HEK293T (cell line): ENCODE results near the gene MOV10L1.

Source experiments
- ARNT ChIP-seq: fragments of 450-650 bp; IDR thresholded peaks from 2 replicates; pipeline ENCODE4 v1.6.1; 2017; ENCODE audit warnings: mild to moderate bottlenecking
- BHLHE40 ChIP-seq: fragments of 450-650 bp; IDR thresholded peaks from 2 replicates; pipeline ENCODE4 v1.6.1; 2016; ENCODE audit warnings: mild to moderate bottlenecking, moderate library complexity, borderline replicate concordance
- ELF4 ChIP-seq: fragments of 450-650 bp; IDR thresholded peaks from 2 replicates; pipeline ENCODE4 v1.6.1; 2017; ENCODE audit warnings: antibody characterized with exemption
- FOXA1 ChIP-seq: fragments of 450-650 bp; IDR thresholded peaks from 2 replicates; pipeline ENCODE4 v1.6.1; 2016; ENCODE audit warnings: mild to moderate bottlenecking
- FOXM1 ChIP-seq: fragments of 450-650 bp; IDR thresholded peaks from 2 replicates; pipeline ENCODE4 v1.6.1; 2017; ENCODE audit warnings: mild to moderate bottlenecking, borderline replicate concordance
- L3MBTL2 ChIP-seq: fragments of 450-650 bp; conservative IDR thresholded peaks from 2 replicates; pipeline ENCODE4 v1.6.1; 2016; ENCODE audit warnings: mild to moderate bottlenecking
- LEF1 ChIP-seq: fragments of 450-650 bp; IDR thresholded peaks from 2 replicates; pipeline ENCODE4 v1.6.1; 2017; ENCODE audit warnings: mild to moderate bottlenecking, borderline replicate concordance
- SP1 ChIP-seq: fragments of 450-650 bp; IDR thresholded peaks from 2 replicates; pipeline ENCODE4 v1.6.1; 2017
- SUZ12 ChIP-seq: fragments of 450-650 bp; IDR thresholded peaks from 2 replicates; pipeline ENCODE4 v1.6.1; 2016; ENCODE audit warnings: mild to moderate bottlenecking
- TARDBP ChIP-seq: fragments of 450-650 bp; IDR thresholded peaks from 2 replicates; pipeline ENCODE4 v1.6.1; 2016
- TF ChIP-seq, protein P1 (sequence below): fragments of 450-650 bp; IDR thresholded peaks from 2 replicates; pipeline ENCODE4 v1.6.1; 2016

DNA sequence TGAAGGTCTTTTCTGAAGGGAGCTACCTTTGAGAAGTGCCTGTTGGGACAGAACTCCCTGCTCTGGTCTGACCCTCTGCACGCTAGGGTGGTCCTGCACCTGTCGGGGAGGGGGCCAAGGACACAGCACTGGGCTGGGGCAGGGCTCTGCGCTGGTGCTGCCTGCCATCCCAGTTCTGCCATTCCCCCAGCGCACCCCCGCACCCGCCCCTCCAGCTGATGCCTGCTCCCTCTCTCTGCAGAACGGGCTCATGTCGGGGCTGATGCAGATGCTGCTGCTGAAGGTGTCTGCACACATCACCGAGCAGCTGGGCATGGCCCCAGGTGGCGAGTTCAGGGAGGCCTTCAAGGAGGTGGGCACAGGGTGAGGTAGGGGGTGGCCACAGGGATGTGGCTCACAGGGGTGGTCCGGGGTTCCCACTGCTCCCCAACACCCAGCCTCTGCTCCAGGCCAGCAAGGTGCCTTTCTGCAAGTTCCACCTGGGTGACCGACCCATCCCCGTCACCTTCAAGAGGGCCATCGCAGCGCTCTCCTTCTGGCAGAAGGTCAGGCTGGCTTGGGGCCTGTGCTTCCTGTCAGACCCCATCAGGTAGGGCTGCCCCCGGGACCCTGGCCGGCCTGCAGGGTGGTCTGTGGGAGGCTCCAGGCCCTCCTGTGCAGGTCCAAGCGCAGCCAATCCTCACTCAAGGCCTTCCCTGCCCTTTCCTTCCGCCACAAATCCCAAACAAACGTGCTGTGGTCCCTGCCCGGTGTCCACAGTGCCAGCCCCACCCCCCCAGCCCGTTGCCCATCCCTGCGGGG is 107.4 kb downstream of the MOV10L1 start:
- TF ChIP-seq SP1 (no peak), FOXA1 (no peak), SUZ12 (no peak), FOXM1 (no peak), BHLHE40 (no peak), ELF4 (no peak), ARNT (no peak), TARDBP (no peak), LEF1 (no peak), L3MBTL2 (no peak)
- TF ChIP-seq, protein P1, sequence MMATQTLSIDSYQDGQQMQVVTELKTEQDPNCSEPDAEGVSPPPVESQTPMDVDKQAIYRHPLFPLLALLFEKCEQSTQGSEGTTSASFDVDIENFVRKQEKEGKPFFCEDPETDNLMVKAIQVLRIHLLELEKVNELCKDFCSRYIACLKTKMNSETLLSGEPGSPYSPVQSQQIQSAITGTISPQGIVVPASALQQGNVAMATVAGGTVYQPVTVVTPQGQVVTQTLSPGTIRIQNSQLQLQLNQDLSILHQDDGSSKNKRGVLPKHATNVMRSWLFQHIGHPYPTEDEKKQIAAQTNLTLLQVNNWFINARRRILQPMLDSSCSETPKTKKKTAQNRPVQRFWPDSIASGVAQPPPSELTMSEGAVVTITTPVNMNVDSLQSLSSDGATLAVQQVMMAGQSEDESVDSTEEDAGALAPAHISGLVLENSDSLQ = no peak
